K562 (cell line): ENCODE measurements around the gene FBXO28. TPM values are rescaled to one million over a fixed set of nuclear protein-coding genes. Genes with fewer than 3 reads are reported as not detected.
A peak's percentile ranks its signal among the peaks of the same experiment; 100 is the strongest.

Experiments used
- ATAC-seq: fragments of 200-7000 bp; cut with Tn5 transposase; 3 replicates; pipeline ENCODE4 v1.9.1; 2020; ENCODE audit warnings: moderate library complexity
- BruUV-seq: library from RNA; stranded (reverse); fragments of 400-500 nt; replicated peaks from 2 replicates; lab custom pipeline; 2021; lab: Mats Ljungman, UMichigan
- CTCF ChIA-PET: fragments of 300-600 bp; formaldehyde crosslinking; extraction: SDS; loops from one replicate; lab custom pipeline; 2021; ENCODE audit warnings: low intra/inter-chr PET ratio; lab: Yijun Ruan, JAX
- POLR2A ChIA-PET: fragments of 300-600, 350-650 bp; sonication (Branson Sonifier 250); formaldehyde crosslinking; extraction: SDS; loops from one replicate; lab custom pipeline; 2021; ENCODE audit warnings: antibody characterized with exemption, inconsistent platforms; lab: Yijun Ruan, JAX
- DNase-seq, 4 experiments: peaks; one replicate each; pipeline versions ENCODE4 v3.0.0 to v3.0.0-alpha.2; 2011 to 2018; ENCODE audit warnings: low spot score in 3 of 4, mixed read lengths in 3 of 4; ENCODE audit errors: extremely low read depth in 1 of 4
- FAIRE-seq: peaks from 2 replicates; lab custom pipeline; 2011; peaks lifted over from hg19 to GRCh38; lab: Jason Lieb, UNC
- H2AFZ ChIP-seq: 2 replicates; pipeline ENCODE4 v1.6.0; 2011; ENCODE audit warnings: low read depth, low read length, control low read depth, inconsistent platforms
- H3K27ac ChIP-seq: fragments of 200-600 bp; 3 replicates; pipeline ENCODE4 v1.8.0; 2011; ENCODE audit warnings: low read depth, mild to moderate bottlenecking, control low read depth, inconsistent platforms, low read length, moderate library complexity, mixed read lengths; ENCODE audit errors: extremely low read depth
- H3K27me3 ChIP-seq, 2 experiments: fragments of 300-600 bp in 1 of 2; 2 replicates in 1 of 2; 3 replicates in 1 of 2; pipeline versions ENCODE4 v1.6.0 to v1.8.0; 2011; ENCODE audit warnings: inconsistent platforms in 2 of 2, low read length in 2 of 2, mild to moderate bottlenecking in 1 of 2, mixed read lengths in 1 of 2, moderate library complexity in 1 of 2; ENCODE audit not compliant: control insufficient read depth in 2 of 2, insufficient read depth in 2 of 2
- H3K36me3 ChIP-seq: fragments of 300-600 bp; 3 replicates; pipeline ENCODE4 v1.8.0; 2011; ENCODE audit warnings: mild to moderate bottlenecking, low read length, inconsistent platforms; ENCODE audit not compliant: control insufficient read depth, insufficient read depth
- H3K4me1 ChIP-seq, 2 experiments: fragments of 200-600 bp in 1 of 2; replicated peaks in 1 of 2; 2 replicates in 1 of 2; 3 replicates in 1 of 2; pipeline versions ENCODE4 v1.5.1 to v1.8.0; 2011; ENCODE audit warnings: inconsistent platforms in 2 of 2, low read length in 2 of 2, mild to moderate bottlenecking in 1 of 2, mixed read lengths in 1 of 2, moderate library complexity in 1 of 2; ENCODE audit not compliant: control insufficient read depth in 2 of 2, insufficient read depth in 2 of 2
- H3K4me2 ChIP-seq: 2 replicates; pipeline ENCODE4 v1.6.1; 2011; ENCODE audit warnings: low read length, control low read depth, inconsistent platforms, mixed read lengths; ENCODE audit not compliant: insufficient read depth
- H3K4me3 ChIP-seq: fragments of 200-600 bp; sonication (generic), shearing (Covaris generic); 2 replicates; pipeline ENCODE4 v1.5.1; 2016; ENCODE audit warnings: control low read depth, inconsistent platforms
- H3K79me2 ChIP-seq: fragments of 200-600 bp; 3 replicates; pipeline ENCODE4 v1.8.0; 2011; ENCODE audit warnings: low read length, inconsistent platforms; ENCODE audit not compliant: control insufficient read depth, insufficient read depth
- H3K9ac ChIP-seq, 2 experiments: 2 replicates each; pipeline versions ENCODE4 v1.6.0 to v1.6.1; 2011; ENCODE audit warnings: low read depth in 2 of 2, low read length in 2 of 2, control low read depth in 1 of 2, inconsistent platforms in 1 of 2, mild to moderate bottlenecking in 1 of 2, mixed read lengths in 1 of 2; ENCODE audit not compliant: insufficient read depth in 1 of 2
- H3K9me1 ChIP-seq: one replicate; pipeline ENCODE4 v1.6.0; 2011; ENCODE audit warnings: inconsistent platforms, mild to moderate bottlenecking, low read length, moderate library complexity; ENCODE audit not compliant: control insufficient read depth, insufficient read depth
- H3K9me3 ChIP-seq: replicated peaks from 2 replicates; pipeline ENCODE4 v1.5.1; 2011; ENCODE audit warnings: low read depth, low read length, inconsistent platforms; ENCODE audit not compliant: control insufficient read depth, insufficient read depth
- H4K20me1 ChIP-seq: replicated peaks from 2 replicates; pipeline ENCODE4 v1.6.1; 2011; ENCODE audit warnings: low read length, inconsistent platforms, mixed read lengths; ENCODE audit not compliant: control insufficient read depth, insufficient read depth
- DACH1 ChIP-seq: fragments of 450-650 bp; IDR thresholded peaks from 2 replicates; pipeline ENCODE4 v1.6.1; 2018; ENCODE audit not compliant: partially characterized antibody
- ZFX ChIP-seq: sonication (generic); formaldehyde crosslinking; IDR thresholded peaks from 2 replicates; pipeline ENCODE4 v1.8.0; 2022; ENCODE audit warnings: mild to moderate bottlenecking, missing genetic modification reagents, moderate library complexity
- WGBS: fragments of 100-300 bp; shearing (Covaris generic); methylation state at CpG from one replicate; pipeline ENCODE4 v1.1.6; 2016; ENCODE audit warnings: low coverage, mixed read lengths; ENCODE audit not compliant: insufficient coverage; ENCODE audit errors: missing lambda C conversion rate; 5-methylcytosine and 5-hydroxymethylcytosine counted together
- in situ Hi-C: fragments of 300-500 bp; cut with MboI; formaldehyde crosslinking; loops from 4 replicates; pipeline ENCODE4 v1.15.0; 2018; ENCODE audit warnings: inconsistent platforms, mixed read lengths
- intact Hi-C: fragments of 100-400 bp; cut with micrococcal nuclease; formaldehyde crosslinking; loops from 2 replicates; pipeline ENCODE4 v1.14.2; 2022
- polyA plus RNA-seq, 8 experiments: library from polyadenylated mRNA; depleted of rRNA in 4 of 8; stranded (reverse) in 5 of 8; unstranded in 3 of 8; fragments of >200 nt; fragmentation: Nextera tagmentation in 2 of 8; fragmentation: Illumina TruSeq in 1 of 8; extraction: Ambion mirVana in 2 of 8; extraction: Trizol in 1 of 8; gene quantifications; 2 replicates each; pipeline versions ENCODE4 v1.2.1 to v1.2.3, GENCODE V29; 2011 to 2014; ENCODE audit warnings: inconsistent platforms in 1 of 8, missing spikeins in 1 of 8
- total RNA-seq, 7 experiments: library from RNA; depleted of rRNA in 6 of 7; stranded (reverse); fragments of >200 nt in 6 of 7; fragmentation: Illumina TruSeq in 2 of 7; extraction: Trizol in 2 of 7; gene quantifications; 2 replicates each; pipeline versions ENCODE4 v1.2.1 to v1.2.3, GENCODE V29; 2011 to 2021; ENCODE audit warnings: low replicate concordance in 1 of 7
- TF ChIP-seq, protein P1 (sequence below): fragments of 450-650 bp; IDR thresholded peaks from 2 replicates; pipeline ENCODE4 v1.6.1; 2018; ENCODE audit not compliant: partially characterized antibody

The FBXO28 gene
- total and polyA plus RNA-seq, 9 of the 15 experiments (the other 6 are each of a cell fraction or from before 2014, with no cell fraction given) = 4.1 to 34.8 (median 25.3) TPM

- Histone ChIP-seq H2AFZ (no peak overlapping the region), H3K79me2 (no peaks in the 10 kb centered on the region), H3K9me1 (no peaks in the 10 kb centered on the region), H3K4me3 (no peak overlapping the region), H3K27me3 (peaks cover 9 to 27% of the 10 kb centered on the region in 2 experiments; a peak in 3 of 5 replicates), H3K4me2 (no peak overlapping the region), H3K36me3 (no peaks in the 10 kb centered on the region), H3K9ac (no peak overlapping the region), H3K9me3 (no peaks in the 10 kb centered on the region), H4K20me1 (no peaks in the 10 kb centered on the region), H3K4me1 (no peaks in the 10 kb centered on the region; a peak in 2 of 5 replicates), H3K27ac (no peak overlapping the region)
- TF ChIP-seq ZFX (CRISPR knock-in tag) = no peak
- in situ Hi-C loops (no loop called here), intact Hi-C loops (no loop called here)
- ATAC-seq (no peak), DNase-seq (no peak), FAIRE-seq (no peak)
- CTCF ChIA-PET = no interaction called here
- POLR2A ChIA-PET = interaction anchor here (0.6 to 0.7 kb wide), 4 partner anchors 15 to 383 kb away, joined by 3 read pairs; partner anchors contain the start of gene CAPN2
- WGBS = 6% methylated on average over 1 of the region's 1 CpG
- no TSS peak for BruUV-seq
Observed at GRCh38 chr1:224095339-224095738, 18.6 kb upstream of the FBXO28 start.

GRCh38 chr1:224095867-224096266 is 18.0 kb upstream of the FBXO28 start:
- Histone ChIP-seq H4K20me1 (no peaks in the 10 kb centered on the region), H3K27me3 (peaks cover 9 to 27% of the 10 kb centered on the region in 2 experiments; a peak in 3 of 5 replicates), H3K4me2 (no peak overlapping the region), H3K27ac (no peak overlapping the region), H3K9ac (no peak overlapping the region), H3K4me1 (no peaks in the 10 kb centered on the region; a peak in 2 of 5 replicates), H3K79me2 (no peaks in the 10 kb centered on the region), H2AFZ (no peak overlapping the region), H3K9me3 (no peaks in the 10 kb centered on the region), H3K9me1 (no peaks in the 10 kb centered on the region), H3K36me3 (no peaks in the 10 kb centered on the region), H3K4me3 (no peak overlapping the region)
- TF ChIP-seq, protein P1, sequence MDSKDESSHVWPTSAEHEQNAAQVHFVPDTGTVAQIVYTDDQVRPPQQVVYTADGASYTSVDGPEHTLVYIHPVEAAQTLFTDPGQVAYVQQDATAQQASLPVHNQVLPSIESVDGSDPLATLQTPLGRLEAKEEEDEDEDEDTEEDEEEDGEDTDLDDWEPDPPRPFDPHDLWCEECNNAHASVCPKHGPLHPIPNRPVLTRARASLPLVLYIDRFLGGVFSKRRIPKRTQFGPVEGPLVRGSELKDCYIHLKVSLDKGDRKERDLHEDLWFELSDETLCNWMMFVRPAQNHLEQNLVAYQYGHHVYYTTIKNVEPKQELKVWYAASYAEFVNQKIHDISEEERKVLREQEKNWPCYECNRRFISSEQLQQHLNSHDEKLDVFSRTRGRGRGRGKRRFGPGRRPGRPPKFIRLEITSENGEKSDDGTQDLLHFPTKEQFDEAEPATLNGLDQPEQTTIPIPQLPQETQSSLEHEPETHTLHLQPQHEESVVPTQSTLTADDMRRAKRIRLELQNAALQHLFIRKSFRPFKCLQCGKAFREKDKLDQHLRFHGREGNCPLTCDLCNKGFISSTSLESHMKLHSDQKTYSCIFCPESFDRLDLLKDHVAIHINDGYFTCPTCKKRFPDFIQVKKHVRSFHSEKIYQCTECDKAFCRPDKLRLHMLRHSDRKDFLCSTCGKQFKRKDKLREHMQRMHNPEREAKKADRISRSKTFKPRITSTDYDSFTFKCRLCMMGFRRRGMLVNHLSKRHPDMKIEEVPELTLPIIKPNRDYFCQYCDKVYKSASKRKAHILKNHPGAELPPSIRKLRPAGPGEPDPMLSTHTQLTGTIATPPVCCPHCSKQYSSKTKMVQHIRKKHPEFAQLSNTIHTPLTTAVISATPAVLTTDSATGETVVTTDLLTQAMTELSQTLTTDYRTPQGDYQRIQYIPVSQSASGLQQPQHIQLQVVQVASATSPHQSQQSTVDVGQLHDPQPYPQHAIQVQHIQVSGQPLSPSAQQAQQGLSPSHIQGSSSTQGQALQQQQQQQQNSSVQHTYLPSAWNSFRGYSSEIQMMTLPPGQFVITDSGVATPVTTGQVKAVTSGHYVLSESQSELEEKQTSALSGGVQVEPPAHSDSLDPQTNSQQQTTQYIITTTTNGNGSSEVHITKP = peak; percentile 33
- no peak for TF ChIP-seq DACH1
- POLR2A ChIA-PET = interaction anchor here (0.6 to 1.1 kb wide), 2 partner anchors 13 to 384 kb away, joined by 3 to 4 read pairs; partner anchors contain the start of gene CAPN2
- intact Hi-C loops (no loop called here), in situ Hi-C loops (no loop called here)
- WGBS = 13% methylated on average over 1 of the region's 1 CpG
- no TSS peak for BruUV-seq
- FAIRE-seq (no peak), ATAC-seq (peak; percentile 58), DNase-seq (no peak)
- CTCF ChIA-PET = no interaction called here
